ENCODE results near the gene IL3.
"Not testable (repeated sequence)": the region's sequence is repeated elsewhere in the genome, so short reads cannot be mapped to it uniquely, and the experiment has no call there.

Gene IL3

GRCh38 chr5:132098151-132098594 is 37.7 kb downstream of the IL3 start:
- DNase-seq: no peak

GRCh38 chr5:132098621-132099020 is 38.2 kb downstream of the IL3 start:
- DNase-seq: no peak

- DNase-seq: no peak
Observed at GRCh38 chr5:132099076-132099748, 38.8 kb downstream of the IL3 start.

GRCh38 chr5:132099905-132100304 is 39.5 kb downstream of the IL3 start:
- no peak for DNase-seq

GRCh38 chr5:132100672-132101261 is 40.3 kb downstream of the IL3 start:
- DNase-seq: no peak

GRCh38 chr5:132101385-132101880 is 41.0 kb downstream of the IL3 start:
- DNase-seq: no peak

GRCh38 chr5:132102101-132102701 is 41.7 kb downstream of the IL3 start:
- no peak for DNase-seq

- no peak for DNase-seq
Observed at GRCh38 chr5:132102944-132103331, 42.5 kb downstream of the IL3 start.

- no peak for DNase-seq
Observed at GRCh38 chr5:132103332-132103951, 43.0 kb downstream of the IL3 start.

GRCh38 chr5:132103969-132104391 is 43.5 kb downstream of the IL3 start:
- DNase-seq: peak; percentile 33

- no peak for DNase-seq
Observed at GRCh38 chr5:132104556-132104955, 44.1 kb downstream of the IL3 start.

- DNase-seq: no peak
Observed at GRCh38 chr5:132105688-132106087, 45.2 kb downstream of the IL3 start.

- DNase-seq: not testable (repeated sequence)
Observed at GRCh38 chr5:132108495-132108894, 48.0 kb downstream of the IL3 start.

- not testable (repeated sequence) for DNase-seq
Observed at GRCh38 chr5:132108957-132109356, 48.5 kb downstream of the IL3 start.

- no peak for DNase-seq
Observed at GRCh38 chr5:132109494-132110053, 49.1 kb downstream of the IL3 start.

GRCh38 chr5:132110195-132110594 is 49.7 kb downstream of the IL3 start:
- no peak for DNase-seq

- no peak for DNase-seq
Observed at GRCh38 chr5:132110930-132111329, 50.5 kb downstream of the IL3 start.

- no peak for DNase-seq
Observed at GRCh38 chr5:132112111-132112510, 51.7 kb downstream of the IL3 start.
